KMS-11 (cell line): ENCODE results near the gene TMEM87B.

Source experiments
- H2AFZ ChIP-seq: fragments of 200-600 bp; sonication (generic); 2 replicates; pipeline ENCODE4 v1.6.1; 2016; ENCODE audit warnings: antibody characterized with exemption, mixed run types, low read depth
- H3K27ac ChIP-seq: fragments of 200-600 bp; sonication (generic); 2 replicates; pipeline ENCODE4 v1.6.1; 2016; ENCODE audit warnings: mild to moderate bottlenecking, mixed run types
- H3K27me3 ChIP-seq: fragments of 200-600 bp; sonication (generic); 2 replicates; pipeline ENCODE4 v1.6.1; 2017; ENCODE audit warnings: mild to moderate bottlenecking, low read depth, mixed run types, moderate library complexity; ENCODE audit not compliant: insufficient read depth
- H3K36me3 ChIP-seq: fragments of 200-600 bp; sonication (generic); 2 replicates; pipeline ENCODE4 v1.6.1; 2017; ENCODE audit warnings: mild to moderate bottlenecking, mixed run types; ENCODE audit not compliant: insufficient read depth
- H3K4me1 ChIP-seq: fragments of 200-600 bp; sonication (generic); 2 replicates; pipeline ENCODE4 v1.6.1; 2016; ENCODE audit warnings: mild to moderate bottlenecking, low read depth, mixed run types; ENCODE audit not compliant: poor library complexity, severe bottlenecking
- H3K4me2 ChIP-seq: fragments of 200-600 bp; sonication (generic); 2 replicates; pipeline ENCODE4 v1.7.0; 2016; ENCODE audit warnings: mild to moderate bottlenecking, mixed run types
- H3K4me3 ChIP-seq: fragments of 200-600 bp; sonication (generic); IDR thresholded peaks from 2 replicates; pipeline ENCODE4 v1.6.1; 2017; ENCODE audit warnings: low read depth, low read length, mixed read lengths; ENCODE audit not compliant: insufficient read depth
- H3K79me2 ChIP-seq: fragments of 200-600 bp; sonication (generic); 2 replicates; pipeline ENCODE4 v1.6.1; 2016; ENCODE audit warnings: low read depth, mixed run types; ENCODE audit not compliant: insufficient read depth
- H3K9ac ChIP-seq: fragments of 200-600 bp; sonication (generic); 2 replicates; pipeline ENCODE4 v1.6.1; 2016; ENCODE audit warnings: mild to moderate bottlenecking, mixed run types
- H4K20me1 ChIP-seq: fragments of 200-600 bp; sonication (generic); 2 replicates; pipeline ENCODE4 v1.6.1; 2016; ENCODE audit warnings: mild to moderate bottlenecking, mixed run types; ENCODE audit not compliant: insufficient read depth
- TF ChIP-seq, protein P1 (sequence below): fragments of 200-600 bp; sonication (generic); conservative IDR thresholded peaks from 2 replicates; pipeline ENCODE4 v1.6.1; 2017; ENCODE audit warnings: low read depth, mild to moderate bottlenecking, antibody characterized with exemption, low read length, moderate library complexity, mixed read lengths

TMEM87B gene

DNA sequence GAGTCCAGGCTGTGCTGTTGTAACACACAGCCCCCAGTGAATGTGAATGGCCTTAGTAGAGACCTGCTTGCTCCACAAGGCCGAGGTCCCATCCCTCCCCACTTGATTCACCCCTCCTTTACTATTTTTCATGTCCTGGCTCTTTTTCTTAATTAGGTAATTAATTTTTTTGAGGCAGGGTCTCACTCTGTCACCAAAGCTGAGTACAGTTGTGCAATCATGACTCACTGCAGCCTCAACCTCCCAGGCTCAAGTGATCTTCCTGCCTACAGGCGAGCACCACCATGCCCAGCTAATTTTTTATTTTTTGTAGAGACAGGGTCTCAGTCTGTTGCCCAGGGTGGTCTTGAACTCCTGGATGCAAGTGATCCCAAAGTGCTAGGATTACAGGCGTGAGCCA, 102.4 kb downstream of the TMEM87B start:
- H3K79me2 ChIP-seq = no peaks in the 10 kb centered on the region
- no peak overlapping the region for H3K27ac ChIP-seq
- no peaks in the 10 kb centered on the region for H3K4me1 ChIP-seq
- no peak overlapping the region for H3K4me2 ChIP-seq
- H4K20me1 ChIP-seq = no peaks in the 10 kb centered on the region
- H3K27me3 ChIP-seq = no peaks in the 10 kb centered on the region
- H3K36me3 ChIP-seq = no peaks in the 10 kb centered on the region
- H3K4me3 ChIP-seq = no peak overlapping the region
- no peak overlapping the region for H3K9ac ChIP-seq
- TF ChIP-seq, protein P1, sequence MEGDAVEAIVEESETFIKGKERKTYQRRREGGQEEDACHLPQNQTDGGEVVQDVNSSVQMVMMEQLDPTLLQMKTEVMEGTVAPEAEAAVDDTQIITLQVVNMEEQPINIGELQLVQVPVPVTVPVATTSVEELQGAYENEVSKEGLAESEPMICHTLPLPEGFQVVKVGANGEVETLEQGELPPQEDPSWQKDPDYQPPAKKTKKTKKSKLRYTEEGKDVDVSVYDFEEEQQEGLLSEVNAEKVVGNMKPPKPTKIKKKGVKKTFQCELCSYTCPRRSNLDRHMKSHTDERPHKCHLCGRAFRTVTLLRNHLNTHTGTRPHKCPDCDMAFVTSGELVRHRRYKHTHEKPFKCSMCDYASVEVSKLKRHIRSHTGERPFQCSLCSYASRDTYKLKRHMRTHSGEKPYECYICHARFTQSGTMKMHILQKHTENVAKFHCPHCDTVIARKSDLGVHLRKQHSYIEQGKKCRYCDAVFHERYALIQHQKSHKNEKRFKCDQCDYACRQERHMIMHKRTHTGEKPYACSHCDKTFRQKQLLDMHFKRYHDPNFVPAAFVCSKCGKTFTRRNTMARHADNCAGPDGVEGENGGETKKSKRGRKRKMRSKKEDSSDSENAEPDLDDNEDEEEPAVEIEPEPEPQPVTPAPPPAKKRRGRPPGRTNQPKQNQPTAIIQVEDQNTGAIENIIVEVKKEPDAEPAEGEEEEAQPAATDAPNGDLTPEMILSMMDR = no peak
- no peak overlapping the region for H2AFZ ChIP-seq

DNA sequence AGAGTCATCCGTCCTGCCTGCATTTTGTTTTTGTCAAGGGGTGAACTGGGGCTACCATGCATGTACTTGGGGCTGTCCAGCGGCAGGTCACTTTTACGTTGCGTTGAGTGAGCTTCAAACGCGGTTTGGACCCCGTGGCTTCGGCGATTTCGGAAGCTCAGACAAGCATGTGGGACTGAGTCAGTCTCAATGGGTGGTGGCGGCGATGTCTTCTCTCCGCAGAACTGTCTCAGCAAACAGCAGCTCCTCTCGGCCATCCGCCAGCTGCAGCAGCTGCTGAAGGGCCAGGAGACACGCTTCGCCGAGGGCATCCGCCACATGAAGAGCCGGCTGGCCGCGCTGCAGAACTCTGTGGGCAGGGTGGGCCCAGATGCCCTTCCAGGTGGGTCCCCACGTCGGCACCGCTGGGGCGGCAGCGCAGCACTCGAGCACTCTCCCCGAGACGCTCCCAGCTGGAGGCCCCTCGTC, 104.4 kb downstream of the TMEM87B start:
- TF ChIP-seq, protein P1 = no peak
- no peak overlapping the region for H3K4me3 ChIP-seq
- H4K20me1 ChIP-seq = no peaks in the 10 kb centered on the region
- H3K79me2 ChIP-seq = no peaks in the 10 kb centered on the region
- no peaks in the 10 kb centered on the region for H3K36me3 ChIP-seq
- H3K4me1 ChIP-seq = no peaks in the 10 kb centered on the region
- no peak overlapping the region for H3K27ac ChIP-seq
- no peak overlapping the region for H3K9ac ChIP-seq
- no peaks in the 10 kb centered on the region for H3K27me3 ChIP-seq
- H2AFZ ChIP-seq = no peak overlapping the region
- H3K4me2 ChIP-seq = no peak overlapping the region

DNA sequence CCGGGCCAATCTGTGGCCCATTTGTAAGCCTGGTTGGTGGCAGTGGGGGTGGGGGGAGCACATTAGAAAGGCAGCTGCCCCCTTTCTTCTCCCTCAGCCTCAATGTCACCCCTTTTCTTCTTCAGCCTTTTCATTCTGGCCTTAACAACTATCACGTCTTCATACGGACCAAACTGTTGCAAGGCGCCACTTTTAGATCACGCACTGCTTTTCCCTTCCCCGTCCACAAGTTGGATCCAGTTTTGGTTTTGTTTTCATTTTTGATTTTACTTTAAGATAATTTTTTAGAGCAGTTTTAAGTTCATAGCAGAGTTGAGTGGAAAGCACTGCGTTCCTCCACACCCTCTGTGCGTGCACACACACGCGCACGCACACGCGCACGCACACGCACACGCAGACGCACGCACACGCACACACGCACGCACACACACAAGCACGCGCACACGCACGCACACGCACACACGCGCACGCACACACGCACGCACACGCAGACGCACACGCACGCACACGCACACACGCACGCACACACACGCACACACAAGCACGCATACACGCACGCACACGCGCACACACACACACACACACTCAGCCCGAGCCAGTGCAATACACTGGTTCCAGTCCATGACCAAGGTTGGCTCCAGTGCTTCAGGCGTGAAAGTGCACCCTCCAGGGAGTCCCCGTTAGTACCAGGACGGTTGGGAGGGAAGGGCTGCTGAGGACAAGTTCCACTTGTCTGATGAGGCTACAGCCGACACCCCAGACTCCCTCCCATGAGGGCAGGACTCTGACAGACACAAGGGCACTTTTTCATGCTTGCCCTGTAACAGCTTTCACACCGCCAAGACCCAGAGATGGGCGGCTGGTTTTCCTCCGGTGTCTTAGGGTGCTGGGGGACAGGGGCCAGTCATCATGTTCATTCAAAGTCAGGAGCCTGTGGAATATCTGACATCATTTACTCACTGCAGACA, 105.5 kb downstream of the TMEM87B start:
- Histone ChIP-seq H3K4me2 (no peak overlapping the region), H3K4me1 (no peaks in the 10 kb centered on the region), H3K36me3 (no peaks in the 10 kb centered on the region), H3K27me3 (no peaks in the 10 kb centered on the region), H3K27ac (no peak overlapping the region), H4K20me1 (no peaks in the 10 kb centered on the region), H3K79me2 (no peaks in the 10 kb centered on the region), H3K9ac (no peak overlapping the region), H3K4me3 (no peak overlapping the region), H2AFZ (no peak overlapping the region)
- TF ChIP-seq, protein P1 = no peak

DNA sequence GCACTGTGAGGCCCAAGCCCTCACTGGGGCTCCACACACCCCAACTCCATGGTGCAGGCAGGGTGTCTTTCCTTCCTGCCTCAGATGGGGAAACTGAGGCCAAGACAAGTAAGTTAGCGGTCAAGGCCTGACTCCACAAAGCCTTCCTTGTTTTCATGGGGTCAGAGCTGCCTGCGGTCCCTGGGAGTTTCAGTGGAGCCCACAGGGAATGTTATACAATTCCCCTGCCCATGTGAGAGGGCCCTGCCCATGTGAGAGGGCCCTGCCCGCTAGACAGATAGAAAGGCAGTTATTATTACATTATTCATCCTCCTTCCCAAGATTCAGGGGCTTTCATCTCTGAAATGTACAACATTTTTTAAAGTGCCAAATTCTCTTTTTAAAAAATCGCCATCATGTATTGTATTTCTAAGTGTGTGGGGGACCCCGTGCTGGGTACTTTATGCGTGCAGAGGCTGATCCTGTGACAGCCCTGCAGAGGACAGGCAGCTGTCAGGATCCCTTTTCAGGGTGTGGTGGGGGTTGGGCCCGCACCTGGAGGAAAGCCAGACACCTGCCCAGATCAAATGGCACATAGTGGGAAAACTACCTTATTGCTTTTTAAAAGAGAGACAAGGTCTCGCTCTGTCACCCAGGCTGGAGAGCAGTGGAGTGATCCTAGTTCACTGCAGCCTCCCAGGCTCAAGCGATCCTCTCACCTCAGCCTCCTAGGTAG, 106.5 kb downstream of the TMEM87B start:
- H3K27ac ChIP-seq = no peak overlapping the region
- H3K4me1 ChIP-seq = no peaks in the 10 kb centered on the region
- H2AFZ ChIP-seq = no peak overlapping the region
- H3K9ac ChIP-seq = no peak overlapping the region
- H3K27me3 ChIP-seq = no peaks in the 10 kb centered on the region
- H3K4me3 ChIP-seq = no peak overlapping the region
- no peaks in the 10 kb centered on the region for H3K36me3 ChIP-seq
- TF ChIP-seq, protein P1 = no peak
- no peaks in the 10 kb centered on the region for H4K20me1 ChIP-seq
- no peaks in the 10 kb centered on the region for H3K79me2 ChIP-seq
- H3K4me2 ChIP-seq = no peak overlapping the region
